SK-N-SH treated with all-trans-retinoic acid at 6 μM for 48 hours (cell line): ENCODE measurements around the gene PSME2.

Experiments used
- ATAC-seq: fragments of 200-7000 bp; cut with Tn5 transposase; 3 replicates; pipeline ENCODE4 v1.9.1; 2020; ENCODE audit warnings: mild to moderate bottlenecking, moderate library complexity
- ARNTL ChIP-seq: fragments of 450-650 bp; formaldehyde crosslinking; IDR thresholded peaks from 2 replicates; pipeline ENCODE4 v1.5.0; 2020; ENCODE audit warnings: low read depth, mild to moderate bottlenecking, moderate library complexity, borderline replicate concordance
- BACH2 ChIP-seq: fragments of 250-450 bp; sonication (Bioruptor Pico); IDR thresholded peaks from 2 replicates; pipeline ENCODE4 v1.9.0; 2021; ENCODE audit warnings: mild to moderate bottlenecking, borderline replicate concordance
- CREB5 ChIP-seq: fragments of 250-450 bp; sonication (Bioruptor Pico); IDR thresholded peaks from 2 replicates; pipeline ENCODE4 v1.5.1; 2020; ENCODE audit warnings: low read depth, mild to moderate bottlenecking, moderate library complexity
- CSDC2 ChIP-seq: fragments of 250-450 bp; sonication (Bioruptor Pico); IDR thresholded peaks from 2 replicates; pipeline ENCODE4 v1.5.0; 2020; ENCODE audit warnings: mild to moderate bottlenecking, moderate library complexity
- CSRNP3 ChIP-seq: fragments of 250-450 bp; sonication (Bioruptor Pico); IDR thresholded peaks from 2 replicates; pipeline ENCODE4 v1.5.1; 2021; ENCODE audit warnings: mild to moderate bottlenecking, moderate library complexity
- ESRRG ChIP-seq: fragments of 250-450 bp; sonication (Bioruptor Pico); IDR thresholded peaks from 2 replicates; pipeline ENCODE4 v1.6.1; 2021; ENCODE audit warnings: mild to moderate bottlenecking
- GLIS3 ChIP-seq: fragments of 250-450 bp; sonication (Bioruptor Pico); IDR thresholded peaks from 2 replicates; pipeline ENCODE4 v1.5.0; 2020; ENCODE audit warnings: mild to moderate bottlenecking, moderate library complexity
- ISL1 ChIP-seq: fragments of 250-450 bp; sonication (Bioruptor Pico); IDR thresholded peaks from 2 replicates; pipeline ENCODE4 v2.1.2; 2022; ENCODE audit warnings: mild to moderate bottlenecking, moderate library complexity
- OSR1 ChIP-seq: fragments of 250-450 bp; sonication (Bioruptor Pico); IDR thresholded peaks from 2 replicates; pipeline ENCODE4 v1.8.0; 2022; ENCODE audit warnings: moderate library complexity, mild to moderate bottlenecking, inconsistent platforms
- PATZ1 ChIP-seq: fragments of 250-450 bp; sonication (Bioruptor Pico); IDR thresholded peaks from 2 replicates; pipeline ENCODE4 v1.8.0; 2020; ENCODE audit warnings: mild to moderate bottlenecking, moderate library complexity, borderline replicate concordance
- POU6F1 ChIP-seq: fragments of 250-450 bp; sonication (Bioruptor Pico); IDR thresholded peaks from 2 replicates; pipeline ENCODE4 v1.8.0; 2021; ENCODE audit warnings: low read depth, mild to moderate bottlenecking, moderate library complexity, borderline replicate concordance
- PPARA ChIP-seq: fragments of 250-450 bp; sonication (Bioruptor Pico); IDR thresholded peaks from 2 replicates; pipeline ENCODE4 v1.5.0; 2020; ENCODE audit warnings: mild to moderate bottlenecking, borderline replicate concordance
- RARB ChIP-seq: fragments of 250-450 bp; sonication (Bioruptor Pico); IDR thresholded peaks from 2 replicates; pipeline ENCODE4 v1.8.0; 2021; ENCODE audit warnings: mild to moderate bottlenecking, moderate library complexity
- SNAI2 ChIP-seq: fragments of 250-450 bp; sonication (Bioruptor Pico); IDR thresholded peaks from 2 replicates; pipeline ENCODE4 v1.5.0; 2020; ENCODE audit warnings: mild to moderate bottlenecking, moderate library complexity
- TCF4 ChIP-seq: fragments of 250-450 bp; sonication (Bioruptor Pico); IDR thresholded peaks from 2 replicates; pipeline ENCODE4 v1.8.0; 2021; ENCODE audit warnings: mild to moderate bottlenecking, moderate library complexity, borderline replicate concordance
- TOX ChIP-seq: fragments of 250-450 bp; sonication (Bioruptor Pico); IDR thresholded peaks from 2 replicates; pipeline ENCODE4 v1.8.0; 2021; ENCODE audit warnings: mild to moderate bottlenecking, moderate library complexity, borderline replicate concordance
- TSHZ2 ChIP-seq: fragments of 250-450 bp; sonication (Bioruptor Pico); IDR thresholded peaks from 2 replicates; pipeline ENCODE4 v1.5.0; 2020; ENCODE audit warnings: mild to moderate bottlenecking, moderate library complexity
- ZFP3 ChIP-seq: fragments of 250-450 bp; sonication (Bioruptor Pico); IDR thresholded peaks from 2 replicates; pipeline ENCODE4 v1.5.0; 2020; ENCODE audit warnings: mild to moderate bottlenecking, moderate library complexity
- ZFP30 ChIP-seq: fragments of 450-650 bp; formaldehyde crosslinking; IDR thresholded peaks from 2 replicates; pipeline ENCODE4 v1.5.0; 2022; ENCODE audit warnings: mild to moderate bottlenecking, moderate library complexity
- ZNF565 ChIP-seq: fragments of 450-650 bp; formaldehyde crosslinking; conservative IDR thresholded peaks from 2 replicates; pipeline ENCODE4 v1.5.0; 2020; ENCODE audit warnings: low read depth, mild to moderate bottlenecking, moderate library complexity
- ZNF8 ChIP-seq: fragments of 450-650 bp; formaldehyde crosslinking; IDR thresholded peaks from 2 replicates; pipeline ENCODE4 v1.5.0; 2020; ENCODE audit warnings: mild to moderate bottlenecking, moderate library complexity

PSME2 gene

GRCh38 chr14:24151404-24152080 lies 5.1 kb upstream of the PSME2 start (continued):
- TF ChIP-seq POU6F1 (CRISPR knock-in tag) (no peak), ESRRG (CRISPR knock-in tag) (no peak), TCF4 (CRISPR knock-in tag) (no peak), TOX (CRISPR knock-in tag) (no peak), ZNF565 (CRISPR knock-in tag) (no peak), RARB (CRISPR knock-in tag) (no peak), CREB5 (CRISPR knock-in tag) (no peak), OSR1 (CRISPR knock-in tag) (no peak), ZNF8 (CRISPR knock-in tag) (no peak), ZFP30 (CRISPR knock-in tag) (no peak), ZFP3 (CRISPR knock-in tag) (no peak), BACH2 (CRISPR knock-in tag) (no peak), ISL1 (no peak)

- TF ChIP-seq SNAI2: no peak
- no peak for TF ChIP-seq RARB (CRISPR knock-in tag)
- no peak for TF ChIP-seq ISL1
- no peak for TF ChIP-seq BACH2 (CRISPR knock-in tag)
- no peak for TF ChIP-seq GLIS3 (CRISPR knock-in tag)
- no peak for TF ChIP-seq ZNF565 (CRISPR knock-in tag)
- TF ChIP-seq CSDC2 (CRISPR knock-in tag): no peak
- TF ChIP-seq ARNTL (CRISPR knock-in tag): no peak
- no peak for TF ChIP-seq TCF4 (CRISPR knock-in tag)
- TF ChIP-seq ZNF8 (CRISPR knock-in tag): no peak
- no peak for ATAC-seq
Observed at GRCh38 chr14:24150993-24151392, 4.6 kb upstream of the PSME2 start.

- no peak for ATAC-seq
- no peak for TF ChIP-seq GLIS3 (CRISPR knock-in tag)
- no peak for TF ChIP-seq OSR1 (CRISPR knock-in tag)
- TF ChIP-seq ESRRG (CRISPR knock-in tag): no peak
- TF ChIP-seq SNAI2: no peak
- TF ChIP-seq ARNTL (CRISPR knock-in tag): no peak
- TF ChIP-seq TOX (CRISPR knock-in tag): no peak
- TF ChIP-seq ZNF8 (CRISPR knock-in tag): no peak
- TF ChIP-seq ZNF565 (CRISPR knock-in tag): no peak
- TF ChIP-seq TSHZ2: no peak
- TF ChIP-seq CSRNP3 (CRISPR knock-in tag): no peak
- no peak for TF ChIP-seq BACH2 (CRISPR knock-in tag)
- TF ChIP-seq PATZ1 (CRISPR knock-in tag): no peak
- TF ChIP-seq POU6F1 (CRISPR knock-in tag): no peak
- TF ChIP-seq PPARA: no peak
- TF ChIP-seq, all 23 proteins: peak for 0
Observed at GRCh38 chr14:24150567-24150966, 4.2 kb upstream of the PSME2 start.
